Activated CD4-positive, alpha-beta T cell treated with anti-CD3 and anti-CD28 coated beads for 36 hours (primary cell): Measurements from ENCODE around the gene KIAA1217. TPM values are rescaled to one million over a fixed set of nuclear protein-coding genes. Genes with fewer than 3 reads are reported as not detected.

Experiments
- ATAC-seq: fragments of 200-7000 bp; cut with Tn5 transposase; one replicate; pipeline ENCODE4 v1.10.0; 2021; ENCODE audit warnings: mild to moderate bottlenecking, moderate library complexity
- CTCF ChIA-PET: fragments of 350-600 bp; sonication (Branson Sonifier 250); formaldehyde crosslinking; loops from one replicate; lab custom pipeline; 2021; ENCODE audit warnings: antibody characterized with exemption; lab: Charles Lee
- POLR2A ChIA-PET: fragments of 350-600 bp; sonication (Branson Sonifier 250); formaldehyde crosslinking; loops from one replicate; lab custom pipeline; 2021; ENCODE audit warnings: antibody characterized with exemption, inconsistent platforms; lab: Charles Lee
- DNase-seq: peaks from one replicate; pipeline ENCODE4 v3.0.0-alpha.2; 2020
- H3K27ac Mint-ChIP-seq: one replicate; pipeline ENCODE4 v1.8.0; 2021; ENCODE audit warnings: mixed read lengths
- H3K27me3 Mint-ChIP-seq: one replicate; pipeline ENCODE4 v1.8.0; 2021; ENCODE audit warnings: mixed read lengths
- H3K36me3 Mint-ChIP-seq: one replicate; pipeline ENCODE4 v1.8.0; 2021; ENCODE audit warnings: low read depth, mixed read lengths
- H3K4me1 Mint-ChIP-seq: one replicate; pipeline ENCODE4 v1.8.0; 2021; ENCODE audit warnings: mixed read lengths
- H3K4me3 Mint-ChIP-seq: one replicate; pipeline ENCODE4 v1.8.0; 2021; ENCODE audit warnings: mild to moderate bottlenecking, moderate library complexity, mixed read lengths
- H3K9me3 Mint-ChIP-seq: one replicate; pipeline ENCODE4 v1.8.0; 2021; ENCODE audit warnings: low read depth, mixed read lengths
- intact Hi-C, 2 experiments: fragments of 100-400 bp; cut with DNase I in 1 of 2; cut with micrococcal nuclease in 1 of 2; formaldehyde crosslinking; loops; one replicate each; pipeline versions ENCODE4 v1.14.2 to v1.15.1; 2022 to 2024; cut with DNase I, micrococcal nuclease
- total RNA-seq, 2 experiments: library from RNA; stranded (reverse); gene quantifications; one replicate each; pipeline ENCODE4 v1.2.3, GENCODE V29; 2021

KIAA1217 gene
- total RNA-seq, result under 1 TPM; 0.53 to 0.60 TPM

- POLR2A ChIA-PET, result interaction anchor here (0.5 to 0.9 kb wide), 3 partner anchors 185 to 1347 kb away, joined by 3 to 5 read pairs (median 3); no protein-coding TSS in a partner anchor
- Mint-ChIP-seq H3K27ac (peak within 1 kb of the TSS; percentile 84), H3K4me1 (peaks cover 31% of the 10 kb centered on the region), H3K4me3 (peak within 1 kb of the TSS; percentile 68), H3K9me3 (no peaks in the 10 kb centered on the region), H3K27me3 (peaks cover 43% of the 10 kb centered on the region), H3K36me3 (no peaks in the 10 kb centered on the region)
- intact Hi-C loops, result loop anchor here (2.0 to 10.0 kb wide), 7 partner anchors 258 to 1112 kb away; partner anchors contain the start of genes ENKUR (in 1 of the 2), MSRB2 (in 1 of the 2), OTUD1 (in 1 of the 2) and THNSL1 (in 1 of the 2)
- peak; percentile 46 for DNase-seq
- CTCF ChIA-PET, result interaction anchor here (0.7 kb wide), 1 partner anchor 152 kb away, joined by 3 read pairs; no protein-coding TSS in a partner anchor
- ATAC-seq, result peak; percentile 48
Observed at GRCh38 chr10:24208661-24209431, at the start of gene KIAA1217. KIAA1217 (plus strand) TSS chr10:24209138; CDS start chr10:24209194, 56 bp downstream.

GRCh38 chr10:24162206-24162985 is 46.5 kb upstream of the KIAA1217 start:
- peaks cover 8% of the 10 kb centered on the region for H3K9me3 Mint-ChIP-seq
- ATAC-seq, result no peak
- H3K4me1 Mint-ChIP-seq, result no peaks in the 10 kb centered on the region
- POLR2A ChIA-PET, result no interaction called here
- no peaks in the 10 kb centered on the region for H3K27me3 Mint-ChIP-seq
- intact Hi-C loops, result no loop called here
- no peaks in the 10 kb centered on the region for H3K36me3 Mint-ChIP-seq
- H3K4me3 Mint-ChIP-seq, result no peak overlapping the region
- no peak overlapping the region for H3K27ac Mint-ChIP-seq
- CTCF ChIA-PET, result interaction anchor here (0.9 kb wide), 1 partner anchor 778 kb away, joined by 4 read pairs; no protein-coding TSS in a partner anchor
- no peak for DNase-seq

- CTCF ChIA-PET, result no interaction called here
- Mint-ChIP-seq H3K4me1 (no peaks in the 10 kb centered on the region), H3K27me3 (no peaks in the 10 kb centered on the region), H3K27ac (no peak overlapping the region), H3K4me3 (no peak overlapping the region), H3K36me3 (no peaks in the 10 kb centered on the region), H3K9me3 (peaks cover 2% of the 10 kb centered on the region)
- ATAC-seq (no peak), DNase-seq (no peak)
- intact Hi-C loops, result no loop called here
- POLR2A ChIA-PET, result no interaction called here
Observed at GRCh38 chr10:24163485-24163884, 45.5 kb upstream of the KIAA1217 start.

- Mint-ChIP-seq H3K4me1 (no peaks in the 10 kb centered on the region), H3K9me3 (no peaks in the 10 kb centered on the region), H3K27ac (no peak overlapping the region), H3K4me3 (no peak overlapping the region), H3K36me3 (no peaks in the 10 kb centered on the region), H3K27me3 (no peaks in the 10 kb centered on the region)
- ChIA-PET POLR2A (no interaction called here), CTCF (no interaction called here)
- intact Hi-C loops, result no loop called here
- ATAC-seq (no peak), DNase-seq (no peak)
Observed at GRCh38 chr10:24168258-24169170, 40.4 kb upstream of the KIAA1217 start.

GRCh38 chr10:24170199-24170598 is 38.7 kb upstream of the KIAA1217 start:
- no peaks in the 10 kb centered on the region for H3K27me3 Mint-ChIP-seq
- ChIA-PET CTCF (no interaction called here), POLR2A (no interaction called here)
- H3K36me3 Mint-ChIP-seq, result no peaks in the 10 kb centered on the region
- no peak overlapping the region for H3K27ac Mint-ChIP-seq
- ATAC-seq, result no peak
- intact Hi-C loops, result no loop called here
- no peak overlapping the region for H3K4me3 Mint-ChIP-seq
- DNase-seq, result no peak
- H3K4me1 Mint-ChIP-seq, result no peaks in the 10 kb centered on the region
- no peaks in the 10 kb centered on the region for H3K9me3 Mint-ChIP-seq

- intact Hi-C loops, result no loop called here
- ChIA-PET POLR2A (no interaction called here), CTCF (no interaction called here)
- H3K27me3 Mint-ChIP-seq, result no peaks in the 10 kb centered on the region
- H3K4me3 Mint-ChIP-seq, result no peak overlapping the region
- H3K27ac Mint-ChIP-seq, result no peak overlapping the region
- no peaks in the 10 kb centered on the region for H3K36me3 Mint-ChIP-seq
- ATAC-seq (no peak), DNase-seq (no peak)
- H3K4me1 Mint-ChIP-seq, result no peaks in the 10 kb centered on the region
- peaks cover 2% of the 10 kb centered on the region for H3K9me3 Mint-ChIP-seq
Observed at GRCh38 chr10:24172909-24173308, 36.0 kb upstream of the KIAA1217 start.

- H3K9me3 Mint-ChIP-seq, result peaks cover 6% of the 10 kb centered on the region
- DNase-seq, result no peak
- H3K4me1 Mint-ChIP-seq, result no peaks in the 10 kb centered on the region
- intact Hi-C loops, result no loop called here
- H3K27me3 Mint-ChIP-seq, result no peaks in the 10 kb centered on the region
- POLR2A ChIA-PET, result no interaction called here
- no peak overlapping the region for H3K4me3 Mint-ChIP-seq
- H3K27ac Mint-ChIP-seq, result no peak overlapping the region
- ATAC-seq, result no peak
- CTCF ChIA-PET, result no interaction called here
- no peaks in the 10 kb centered on the region for H3K36me3 Mint-ChIP-seq
Observed at GRCh38 chr10:24174014-24174413, 34.9 kb upstream of the KIAA1217 start.

- H3K4me1 Mint-ChIP-seq, result no peaks in the 10 kb centered on the region
- CTCF ChIA-PET, result no interaction called here
- no peak overlapping the region for H3K4me3 Mint-ChIP-seq
- peaks cover 11% of the 10 kb centered on the region for H3K9me3 Mint-ChIP-seq
- H3K27ac Mint-ChIP-seq, result no peak overlapping the region
- ATAC-seq (no peak), DNase-seq (no peak)
- no peaks in the 10 kb centered on the region for H3K27me3 Mint-ChIP-seq
- intact Hi-C loops, result no loop called here
- no peaks in the 10 kb centered on the region for H3K36me3 Mint-ChIP-seq
- POLR2A ChIA-PET, result interaction anchor here (0.6 kb wide), 1 partner anchor 728 kb away, joined by 3 read pairs; no protein-coding TSS in a partner anchor
Observed at GRCh38 chr10:24176658-24177057, 32.3 kb upstream of the KIAA1217 start.

GRCh38 chr10:24177636-24178035 is 31.3 kb upstream of the KIAA1217 start:
- DNase-seq (no peak), ATAC-seq (no peak)
- no peak overlapping the region for H3K27ac Mint-ChIP-seq
- H3K4me1 Mint-ChIP-seq, result no peaks in the 10 kb centered on the region
- H3K36me3 Mint-ChIP-seq, result no peaks in the 10 kb centered on the region
- no peaks in the 10 kb centered on the region for H3K27me3 Mint-ChIP-seq
- no peak overlapping the region for H3K4me3 Mint-ChIP-seq
- CTCF ChIA-PET, result no interaction called here
- intact Hi-C loops, result no loop called here
- POLR2A ChIA-PET, result no interaction called here
- peaks cover 11% of the 10 kb centered on the region for H3K9me3 Mint-ChIP-seq

GRCh38 chr10:24180891-24181290 is 28.0 kb upstream of the KIAA1217 start:
- intact Hi-C loops, result no loop called here
- Mint-ChIP-seq H3K36me3 (no peaks in the 10 kb centered on the region), H3K27me3 (peaks cover 4% of the 10 kb centered on the region), H3K27ac (no peak overlapping the region), H3K9me3 (peaks cover 10% of the 10 kb centered on the region), H3K4me3 (no peak overlapping the region), H3K4me1 (no peaks in the 10 kb centered on the region)
- CTCF ChIA-PET, result no interaction called here
- no peak for DNase-seq
- POLR2A ChIA-PET, result no interaction called here
- ATAC-seq, result no peak

GRCh38 chr10:24184455-24184854 is 24.5 kb upstream of the KIAA1217 start:
- intact Hi-C loops, result no loop called here
- Mint-ChIP-seq H3K27me3 (peaks cover 11% of the 10 kb centered on the region), H3K27ac (no peak overlapping the region), H3K36me3 (no peaks in the 10 kb centered on the region), H3K9me3 (peaks cover 4% of the 10 kb centered on the region), H3K4me1 (no peaks in the 10 kb centered on the region), H3K4me3 (no peak overlapping the region)
- DNase-seq (no peak), ATAC-seq (no peak)
- ChIA-PET POLR2A (no interaction called here), CTCF (interaction anchor here (2.0 kb wide), 1 partner anchor 13 kb away, joined by 5 read pairs; no protein-coding TSS in a partner anchor)
